HepG2 (cell line): ENCODE data around the gene CDH1. TPM values are rescaled to one million over a fixed set of nuclear protein-coding genes. Genes with fewer than 3 reads are reported as not detected.
A peak's percentile ranks its signal among the peaks of the same experiment; 100 is the strongest.

ENCODE experiments used
- CHD2 ChIP-seq: IDR thresholded peaks from 2 replicates; pipeline ENCODE4 v1.6.1; 2011; ENCODE audit warnings: low read depth, low read length, improper control_type of control experiment
- GZF1 ChIP-seq: sonication (generic); formaldehyde crosslinking; IDR thresholded peaks from 2 replicates; pipeline ENCODE4 v1.5.1; 2020; ENCODE audit warnings: mild to moderate bottlenecking, missing genetic modification reagents
- HMGA1 ChIP-seq: sonication (generic); formaldehyde crosslinking; conservative IDR thresholded peaks from 2 replicates; pipeline ENCODE4 v1.4.0; 2020; ENCODE audit warnings: missing genetic modification reagents
- JARID2 ChIP-seq: sonication (generic); formaldehyde crosslinking; IDR thresholded peaks from 2 replicates; pipeline ENCODE4 v1.8.1; 2023; ENCODE audit warnings: missing genetic modification reagents, inconsistent platforms; ENCODE audit not compliant: insufficient replicate concordance
- PHF8 ChIP-seq: sonication (generic); formaldehyde crosslinking; IDR thresholded peaks from 2 replicates; pipeline ENCODE4 v1.5.0; 2020; ENCODE audit warnings: missing genetic modification reagents
- POLR2AphosphoS5 ChIP-seq: IDR thresholded peaks from 2 replicates; pipeline ENCODE4 v1.6.1; 2012; ENCODE audit warnings: low read depth, low read length
- RFX5 ChIP-seq: IDR thresholded peaks from 2 replicates; pipeline ENCODE4 v1.6.1; 2011; ENCODE audit warnings: low read depth, low read length, improper control_type of control experiment
- RXRA ChIP-seq: sonication (generic); formaldehyde crosslinking; IDR thresholded peaks from 2 replicates; pipeline ENCODE4 v1.5.1; 2020; ENCODE audit warnings: missing genetic modification reagents
- TEF ChIP-seq: sonication (generic); formaldehyde crosslinking; IDR thresholded peaks from 2 replicates; pipeline ENCODE4 v1.5.0; 2020; ENCODE audit warnings: missing genetic modification reagents
- ZBTB37 ChIP-seq: sonication (generic); formaldehyde crosslinking; IDR thresholded peaks from 2 replicates; pipeline ENCODE4 v1.4.0; 2020; ENCODE audit warnings: mild to moderate bottlenecking, missing genetic modification reagents
- ZNF569 ChIP-seq: sonication (generic); formaldehyde crosslinking; IDR thresholded peaks from 2 replicates; pipeline ENCODE4 v1.5.0; 2020; ENCODE audit warnings: mild to moderate bottlenecking, missing genetic modification reagents, moderate library complexity, borderline replicate concordance
- polyA plus RNA-seq, 8 experiments: library from polyadenylated mRNA; depleted of rRNA in 3 of 8; stranded (reverse) in 7 of 8; unstranded in 1 of 8; fragments of >200 nt; fragmentation: Illumina TruSeq in 4 of 8; extraction: Trizol in 4 of 8; gene quantifications; 2 replicates each; pipeline versions ENCODE4 v1.2.1 to v1.2.3, GENCODE V29; 2011 to 2016; ENCODE audit warnings: low read depth in 4 of 8, missing spikeins in 1 of 8, mixed read lengths in 1 of 8; ENCODE audit not compliant: insufficient read depth in 1 of 8
- total RNA-seq, 5 experiments: library from RNA; depleted of rRNA; stranded (reverse); fragments of >200 nt; fragmentation: Illumina TruSeq; extraction: Trizol; gene quantifications; 2 replicates each; pipeline ENCODE4 v1.2.3, GENCODE V29; 2016; ENCODE audit warnings: low read depth in 1 of 5
- TF ChIP-seq, protein P1 (sequence below): sonication (generic); formaldehyde crosslinking; IDR thresholded peaks from 2 replicates; pipeline ENCODE4 v1.4.0; 2020; ENCODE audit warnings: low read depth, missing genetic modification reagents
- TF ChIP-seq, protein P2 (sequence below): sonication (generic); formaldehyde crosslinking; IDR thresholded peaks from 2 replicates; pipeline ENCODE4 v1.4.0; 2020; ENCODE audit warnings: missing genetic modification reagents
- TF ChIP-seq, protein P3 (sequence below): IDR thresholded peaks from 2 replicates; pipeline ENCODE4 v1.6.1; 2016; ENCODE audit warnings: mild to moderate bottlenecking
- TF ChIP-seq, protein P4 (sequence below): IDR thresholded peaks from 2 replicates; pipeline ENCODE4 v1.4.0; 2020; ENCODE audit warnings: mild to moderate bottlenecking, missing genetic modification reagents

Gene CDH1
- total and polyA plus RNA-seq, 2 of the 13 experiments (the other 11 are each of a cell fraction or from before 2014, with no cell fraction given): 0.95 to 9.8 TPM

GRCh38 chr16:68790130-68790761, 53.2 kb downstream of the CDH1 start (continued):
- TF ChIP-seq, protein P1, sequence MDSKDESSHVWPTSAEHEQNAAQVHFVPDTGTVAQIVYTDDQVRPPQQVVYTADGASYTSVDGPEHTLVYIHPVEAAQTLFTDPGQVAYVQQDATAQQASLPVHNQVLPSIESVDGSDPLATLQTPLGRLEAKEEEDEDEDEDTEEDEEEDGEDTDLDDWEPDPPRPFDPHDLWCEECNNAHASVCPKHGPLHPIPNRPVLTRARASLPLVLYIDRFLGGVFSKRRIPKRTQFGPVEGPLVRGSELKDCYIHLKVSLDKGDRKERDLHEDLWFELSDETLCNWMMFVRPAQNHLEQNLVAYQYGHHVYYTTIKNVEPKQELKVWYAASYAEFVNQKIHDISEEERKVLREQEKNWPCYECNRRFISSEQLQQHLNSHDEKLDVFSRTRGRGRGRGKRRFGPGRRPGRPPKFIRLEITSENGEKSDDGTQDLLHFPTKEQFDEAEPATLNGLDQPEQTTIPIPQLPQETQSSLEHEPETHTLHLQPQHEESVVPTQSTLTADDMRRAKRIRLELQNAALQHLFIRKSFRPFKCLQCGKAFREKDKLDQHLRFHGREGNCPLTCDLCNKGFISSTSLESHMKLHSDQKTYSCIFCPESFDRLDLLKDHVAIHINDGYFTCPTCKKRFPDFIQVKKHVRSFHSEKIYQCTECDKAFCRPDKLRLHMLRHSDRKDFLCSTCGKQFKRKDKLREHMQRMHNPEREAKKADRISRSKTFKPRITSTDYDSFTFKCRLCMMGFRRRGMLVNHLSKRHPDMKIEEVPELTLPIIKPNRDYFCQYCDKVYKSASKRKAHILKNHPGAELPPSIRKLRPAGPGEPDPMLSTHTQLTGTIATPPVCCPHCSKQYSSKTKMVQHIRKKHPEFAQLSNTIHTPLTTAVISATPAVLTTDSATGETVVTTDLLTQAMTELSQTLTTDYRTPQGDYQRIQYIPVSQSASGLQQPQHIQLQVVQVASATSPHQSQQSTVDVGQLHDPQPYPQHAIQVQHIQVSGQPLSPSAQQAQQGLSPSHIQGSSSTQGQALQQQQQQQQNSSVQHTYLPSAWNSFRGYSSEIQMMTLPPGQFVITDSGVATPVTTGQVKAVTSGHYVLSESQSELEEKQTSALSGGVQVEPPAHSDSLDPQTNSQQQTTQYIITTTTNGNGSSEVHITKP: 0 out of 2 replicates have a peak, but pooled peaks have one; percentile 29
- TF ChIP-seq, protein P2, sequence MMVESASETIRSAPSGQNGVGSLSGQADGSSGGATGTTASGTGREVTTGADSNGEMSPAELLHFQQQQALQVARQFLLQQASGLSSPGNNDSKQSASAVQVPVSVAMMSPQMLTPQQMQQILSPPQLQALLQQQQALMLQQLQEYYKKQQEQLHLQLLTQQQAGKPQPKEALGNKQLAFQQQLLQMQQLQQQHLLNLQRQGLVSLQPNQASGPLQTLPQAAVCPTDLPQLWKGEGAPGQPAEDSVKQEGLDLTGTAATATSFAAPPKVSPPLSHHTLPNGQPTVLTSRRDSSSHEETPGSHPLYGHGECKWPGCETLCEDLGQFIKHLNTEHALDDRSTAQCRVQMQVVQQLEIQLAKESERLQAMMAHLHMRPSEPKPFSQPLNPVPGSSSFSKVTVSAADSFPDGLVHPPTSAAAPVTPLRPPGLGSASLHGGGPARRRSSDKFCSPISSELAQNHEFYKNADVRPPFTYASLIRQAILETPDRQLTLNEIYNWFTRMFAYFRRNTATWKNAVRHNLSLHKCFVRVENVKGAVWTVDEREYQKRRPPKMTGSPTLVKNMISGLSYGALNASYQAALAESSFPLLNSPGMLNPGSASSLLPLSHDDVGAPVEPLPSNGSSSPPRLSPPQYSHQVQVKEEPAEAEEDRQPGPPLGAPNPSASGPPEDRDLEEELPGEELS (CRISPR knock-in tag): peak; percentile 94
- TF ChIP-seq, protein P3, sequence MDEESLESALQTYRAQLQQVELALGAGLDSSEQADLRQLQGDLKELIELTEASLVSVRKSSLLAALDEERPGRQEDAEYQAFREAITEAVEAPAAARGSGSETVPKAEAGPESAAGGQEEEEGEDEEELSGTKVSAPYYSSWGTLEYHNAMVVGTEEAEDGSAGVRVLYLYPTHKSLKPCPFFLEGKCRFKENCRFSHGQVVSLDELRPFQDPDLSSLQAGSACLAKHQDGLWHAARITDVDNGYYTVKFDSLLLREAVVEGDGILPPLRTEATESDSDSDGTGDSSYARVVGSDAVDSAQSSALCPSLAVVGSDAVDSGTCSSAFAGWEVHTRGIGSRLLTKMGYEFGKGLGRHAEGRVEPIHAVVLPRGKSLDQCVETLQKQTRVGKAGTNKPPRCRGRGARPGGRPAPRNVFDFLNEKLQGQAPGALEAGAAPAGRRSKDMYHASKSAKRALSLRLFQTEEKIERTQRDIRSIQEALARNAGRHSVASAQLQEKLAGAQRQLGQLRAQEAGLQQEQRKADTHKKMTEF (CRISPR knock-in tag): peak; percentile 85; the same call in 1 of the 2 replicates
- TF ChIP-seq HMGA1 (CRISPR knock-in tag) (no peak), ZNF569 (no peak), TEF (CRISPR knock-in tag) (0 out of 2 replicates have a peak, but pooled peaks have one; percentile 67), JARID2 (CRISPR knock-in tag) (peak; percentile 50), RFX5 (no peak), POLR2AphosphoS5 (peak; percentile 38; the same call in 1 of the 2 replicates), ZBTB37 (peak; percentile 66; the same call in 1 of the 2 replicates), RXRA (CRISPR knock-in tag) (peak; percentile 83; the same call in 1 of the 2 replicates), CHD2 (no peak), GZF1 (peak; percentile 82; the same call in 1 of the 2 replicates), PHF8 (CRISPR knock-in tag) (peak; percentile 42; the same call in 1 of the 2 replicates)
- TF ChIP-seq, protein P4, sequence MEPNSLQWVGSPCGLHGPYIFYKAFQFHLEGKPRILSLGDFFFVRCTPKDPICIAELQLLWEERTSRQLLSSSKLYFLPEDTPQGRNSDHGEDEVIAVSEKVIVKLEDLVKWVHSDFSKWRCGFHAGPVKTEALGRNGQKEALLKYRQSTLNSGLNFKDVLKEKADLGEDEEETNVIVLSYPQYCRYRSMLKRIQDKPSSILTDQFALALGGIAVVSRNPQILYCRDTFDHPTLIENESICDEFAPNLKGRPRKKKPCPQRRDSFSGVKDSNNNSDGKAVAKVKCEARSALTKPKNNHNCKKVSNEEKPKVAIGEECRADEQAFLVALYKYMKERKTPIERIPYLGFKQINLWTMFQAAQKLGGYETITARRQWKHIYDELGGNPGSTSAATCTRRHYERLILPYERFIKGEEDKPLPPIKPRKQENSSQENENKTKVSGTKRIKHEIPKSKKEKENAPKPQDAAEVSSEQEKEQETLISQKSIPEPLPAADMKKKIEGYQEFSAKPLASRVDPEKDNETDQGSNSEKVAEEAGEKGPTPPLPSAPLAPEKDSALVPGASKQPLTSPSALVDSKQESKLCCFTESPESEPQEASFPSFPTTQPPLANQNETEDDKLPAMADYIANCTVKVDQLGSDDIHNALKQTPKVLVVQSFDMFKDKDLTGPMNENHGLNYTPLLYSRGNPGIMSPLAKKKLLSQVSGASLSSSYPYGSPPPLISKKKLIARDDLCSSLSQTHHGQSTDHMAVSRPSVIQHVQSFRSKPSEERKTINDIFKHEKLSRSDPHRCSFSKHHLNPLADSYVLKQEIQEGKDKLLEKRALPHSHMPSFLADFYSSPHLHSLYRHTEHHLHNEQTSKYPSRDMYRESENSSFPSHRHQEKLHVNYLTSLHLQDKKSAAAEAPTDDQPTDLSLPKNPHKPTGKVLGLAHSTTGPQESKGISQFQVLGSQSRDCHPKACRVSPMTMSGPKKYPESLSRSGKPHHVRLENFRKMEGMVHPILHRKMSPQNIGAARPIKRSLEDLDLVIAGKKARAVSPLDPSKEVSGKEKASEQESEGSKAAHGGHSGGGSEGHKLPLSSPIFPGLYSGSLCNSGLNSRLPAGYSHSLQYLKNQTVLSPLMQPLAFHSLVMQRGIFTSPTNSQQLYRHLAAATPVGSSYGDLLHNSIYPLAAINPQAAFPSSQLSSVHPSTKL: peak; percentile 98
